ENCODE measurements around the gene NPW. TPM values are rescaled to one million over a fixed set of nuclear protein-coding genes. Genes with fewer than 3 reads are reported as not detected.

The NPW gene
- total RNA-seq, 1 donor from 2014 or later, result 0.58 TPM

DNA sequence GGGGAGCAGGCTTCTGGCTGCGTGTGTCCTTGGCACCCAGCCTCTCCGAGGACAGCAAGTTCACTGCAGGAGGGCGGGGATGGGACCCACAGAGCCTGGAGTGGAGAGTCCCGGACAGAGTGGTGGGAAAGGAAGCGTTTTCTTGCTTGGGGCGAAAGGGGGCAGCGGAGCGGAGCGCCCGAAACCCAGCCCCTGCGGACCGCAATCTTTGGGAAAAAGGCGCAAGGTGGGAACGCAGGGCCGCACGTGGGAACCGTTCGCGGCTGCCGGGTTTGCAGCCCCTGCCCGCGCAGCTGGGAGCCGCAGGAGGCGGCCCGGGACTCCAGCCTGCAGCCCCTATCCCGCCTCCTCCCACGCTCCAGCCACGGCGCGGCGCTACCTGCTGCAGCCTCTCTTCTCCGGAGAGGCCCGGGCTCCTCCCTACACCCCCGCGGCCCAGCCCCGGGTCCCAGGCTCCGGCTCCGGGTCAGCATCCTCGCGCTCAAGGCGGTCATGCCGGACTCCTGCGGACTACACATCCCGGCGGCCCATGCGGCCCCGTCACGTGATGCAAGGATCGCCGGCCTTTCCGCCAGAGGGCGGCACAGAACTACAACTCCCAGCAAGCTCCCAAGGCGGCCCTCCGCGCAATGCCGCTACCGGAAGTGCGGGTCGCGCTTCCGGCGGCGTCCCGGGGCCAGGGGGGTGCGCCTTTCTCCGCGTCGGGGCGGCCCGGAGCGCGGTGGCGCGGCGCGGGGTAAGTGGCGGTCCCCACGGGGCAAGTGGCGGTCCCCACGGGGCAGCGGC, 27.9 kb downstream of the NPW start, which contains the start of the genes NTHL1 and TSC2:
Gene NTHL1, minus strand, starts transcription at position 505 of the 786 bp plus-strand sequence. Its CDS starts 11 bp downstream, at position 494.
Gene TSC2, plus strand, starts transcription at position 656 of the 786 bp plus-strand sequence. CDS start 631 bp downstream, outside the sequence.
- DNase-seq (ENCODE audit: low spot score), result peak; percentile 100

DNA sequence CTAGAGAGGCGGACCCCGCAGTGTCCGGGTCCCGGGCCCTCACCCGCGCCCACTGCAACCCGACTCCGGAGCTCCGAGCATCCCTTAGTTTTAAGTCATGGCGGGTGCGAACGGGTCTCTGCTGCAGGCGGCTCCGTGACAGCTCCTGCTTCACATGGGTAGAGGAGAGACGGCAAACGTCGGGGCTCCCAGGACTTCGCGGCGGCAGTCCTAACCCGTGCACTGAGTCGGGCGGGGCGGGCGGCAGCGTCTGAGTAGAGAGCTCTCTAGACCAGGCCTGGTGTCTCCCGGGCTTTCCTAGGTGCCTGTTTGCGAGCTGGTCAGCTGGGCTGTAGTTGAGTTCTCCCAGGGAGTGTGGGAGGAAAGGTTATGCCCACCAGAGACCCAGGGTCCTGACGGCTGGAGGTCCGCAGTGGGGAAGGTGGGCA, 28.5 kb downstream of the NPW start:
- no peak for DNase-seq (ENCODE audit: low spot score)

DNA sequence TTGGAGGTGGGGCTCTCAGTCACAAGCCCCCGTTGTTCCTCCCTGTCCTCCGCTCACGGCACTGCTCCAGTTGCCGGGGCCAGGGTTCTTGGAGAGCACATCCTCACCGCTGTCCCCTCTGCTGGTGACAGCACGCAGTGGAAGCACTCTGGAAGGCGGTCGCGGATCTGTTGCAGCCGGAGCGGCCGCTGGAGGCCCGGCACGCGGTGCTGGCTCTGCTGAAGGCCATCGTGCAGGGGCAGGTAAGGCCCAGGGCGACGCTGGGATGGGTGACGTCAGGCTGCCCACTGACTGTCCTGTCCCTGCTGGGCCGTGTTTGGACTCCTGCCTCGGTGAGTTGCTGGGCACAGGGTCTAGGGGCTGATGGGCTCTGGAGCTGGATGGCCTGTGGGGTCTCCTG, 33.6 kb downstream of the NPW start:
- DNase-seq (ENCODE audit: low spot score), result no peak

DNA sequence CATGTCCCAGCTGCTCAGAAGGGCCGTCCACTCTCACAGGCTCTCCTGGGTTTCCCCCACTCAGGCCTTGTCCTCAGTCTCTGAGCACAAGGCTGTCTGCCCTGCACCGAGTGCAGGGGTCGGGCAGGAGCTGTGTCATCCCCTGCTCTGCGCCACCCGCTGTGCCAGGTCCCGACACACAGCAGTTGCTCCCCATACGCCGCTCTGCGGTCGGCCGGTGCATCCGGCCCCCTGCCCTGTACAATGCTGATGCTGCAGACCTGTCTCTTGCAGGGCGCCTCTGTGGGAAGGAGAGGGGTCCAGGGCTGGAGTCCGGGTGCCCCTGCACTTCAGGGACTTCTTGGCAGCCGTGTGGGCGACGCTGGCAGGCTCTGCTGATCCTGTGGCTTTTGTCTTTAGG, 34.3 kb downstream of the NPW start:
- DNase-seq (ENCODE audit: low spot score), result no peak

DNA sequence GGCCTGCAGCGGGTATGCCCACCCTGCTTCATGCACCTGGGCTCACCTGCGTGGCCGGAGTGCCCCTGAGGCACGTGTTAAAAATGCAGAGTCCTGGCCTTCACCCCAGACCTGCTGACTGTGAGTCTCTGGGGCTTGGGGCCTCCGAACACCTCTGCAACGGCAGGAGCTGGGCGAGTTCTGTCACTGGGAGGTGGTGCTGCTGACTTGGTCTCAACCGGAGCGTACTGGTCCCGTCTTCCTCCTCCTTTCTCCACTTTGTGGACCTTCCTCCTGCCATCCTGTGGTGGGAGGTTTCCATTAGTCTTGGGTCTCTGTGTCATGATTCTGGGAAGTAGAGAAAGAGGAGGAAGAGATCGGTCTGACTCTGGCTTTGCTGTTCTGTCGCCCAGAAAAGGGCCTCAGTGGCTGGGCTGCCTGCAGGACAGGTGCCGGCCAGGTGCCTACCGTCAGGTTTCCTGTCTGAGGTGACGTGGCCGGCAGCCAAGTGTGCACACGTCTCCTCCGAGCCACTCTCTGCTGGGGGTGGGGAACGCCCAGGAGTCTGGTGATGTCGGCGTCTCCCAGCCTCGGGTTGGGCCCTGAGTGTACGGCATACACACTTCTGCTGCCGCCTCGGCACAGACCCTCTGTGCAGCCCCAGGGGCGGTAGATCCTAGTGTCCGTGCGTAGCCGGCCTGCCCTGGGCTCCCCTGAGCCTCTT, 35.1 kb downstream of the NPW start:
- no peak for DNase-seq (ENCODE audit: low spot score)

DNA sequence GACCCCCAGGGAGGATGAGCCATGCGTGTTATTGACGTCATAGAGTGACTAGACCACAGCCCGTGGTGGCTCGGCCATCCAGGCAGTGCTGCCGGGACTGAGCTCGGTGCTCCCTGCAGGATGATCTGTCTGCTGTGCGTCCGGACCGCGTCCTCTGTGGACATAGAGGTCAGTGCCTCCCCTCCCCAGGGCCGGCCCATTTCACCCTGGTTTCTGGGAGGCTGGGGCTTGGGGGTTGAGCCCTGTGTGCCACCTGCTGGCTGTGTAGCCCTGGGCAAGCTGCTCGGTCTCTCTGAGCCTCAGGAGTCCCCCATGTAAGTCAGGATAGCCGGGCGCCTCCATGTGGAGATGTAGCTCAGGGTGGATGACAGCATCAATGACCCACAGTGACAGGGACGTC, 36.5 kb downstream of the NPW start:
- no peak for DNase-seq (ENCODE audit: low spot score)

DNA sequence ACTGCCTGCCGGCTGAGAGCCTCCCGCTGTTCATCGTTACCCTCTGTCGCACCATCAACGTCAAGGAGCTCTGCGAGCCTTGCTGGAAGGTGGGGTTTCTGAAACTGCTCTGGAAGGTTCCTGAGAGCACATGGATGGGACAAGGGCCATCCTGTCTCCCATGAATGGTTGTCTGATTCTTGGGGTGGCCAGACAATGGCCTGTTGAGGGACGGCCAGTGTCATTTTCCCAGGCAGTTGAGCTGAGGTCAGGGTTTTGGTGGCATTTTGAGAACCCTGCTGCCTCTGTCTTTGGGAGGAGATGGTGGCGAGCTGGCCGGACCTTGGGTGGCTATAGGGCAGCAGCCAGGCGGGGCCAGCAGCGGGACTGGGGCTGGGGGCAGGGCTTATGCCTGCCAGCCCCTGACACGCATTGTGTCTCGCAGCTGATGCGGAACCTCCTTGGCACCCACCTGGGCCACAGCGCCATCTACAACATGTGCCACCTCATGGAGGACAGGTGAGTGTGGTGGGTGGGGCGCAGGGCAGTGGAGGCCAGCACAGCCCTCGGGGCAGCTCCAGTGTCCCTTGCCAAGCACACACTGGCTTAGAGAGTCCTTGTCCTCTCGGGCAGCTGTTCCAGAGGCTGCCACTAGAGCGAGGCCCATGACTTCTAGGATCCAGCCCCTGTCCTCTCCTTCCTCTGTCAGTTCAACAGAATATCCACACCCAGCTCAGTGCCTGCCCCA, 37.3 kb downstream of the NPW start:
- no peak for DNase-seq (ENCODE audit: low spot score)

DNA sequence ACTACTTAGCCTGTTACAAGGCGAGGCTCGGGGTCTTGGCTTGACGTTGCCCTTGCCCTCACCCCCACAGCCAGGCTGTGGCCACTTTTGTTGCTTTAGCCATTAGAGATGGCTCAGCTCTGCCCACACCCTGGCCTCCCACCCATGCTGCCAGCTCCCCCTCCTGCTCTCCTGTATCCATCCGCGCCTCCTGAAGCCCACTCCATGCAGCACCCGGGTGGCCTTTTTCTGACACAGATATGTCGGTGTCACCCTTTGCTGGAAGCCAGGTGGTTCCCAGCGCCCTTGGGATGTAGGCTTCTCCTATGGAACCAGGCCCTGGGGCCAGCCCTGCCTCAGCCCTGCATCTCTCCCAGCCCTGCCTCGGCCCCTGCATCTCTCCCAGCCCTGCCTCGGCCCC, 37.9 kb downstream of the NPW start:
- DNase-seq (ENCODE audit: low spot score), result no peak

DNA sequence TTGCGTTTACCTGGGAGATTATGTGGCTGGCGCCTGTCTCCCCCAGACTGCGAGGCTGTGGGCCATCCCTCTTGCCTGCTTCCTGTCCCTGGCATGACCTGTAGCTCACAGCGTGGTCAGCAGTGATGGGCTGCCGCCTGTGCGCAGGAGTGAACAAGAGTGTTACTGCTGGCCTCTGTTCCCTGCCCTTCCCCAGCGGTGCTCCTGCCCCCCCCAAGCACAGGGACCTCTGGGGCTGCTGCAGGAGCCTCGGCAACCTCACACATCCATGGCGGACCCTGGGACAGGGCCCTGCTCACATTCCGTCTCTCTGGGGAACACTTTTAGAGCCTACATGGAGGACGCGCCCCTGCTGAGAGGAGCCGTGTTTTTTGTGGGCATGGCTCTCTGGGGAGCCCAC, 38.8 kb downstream of the NPW start:
- no peak for DNase-seq (ENCODE audit: low spot score)

DNA sequence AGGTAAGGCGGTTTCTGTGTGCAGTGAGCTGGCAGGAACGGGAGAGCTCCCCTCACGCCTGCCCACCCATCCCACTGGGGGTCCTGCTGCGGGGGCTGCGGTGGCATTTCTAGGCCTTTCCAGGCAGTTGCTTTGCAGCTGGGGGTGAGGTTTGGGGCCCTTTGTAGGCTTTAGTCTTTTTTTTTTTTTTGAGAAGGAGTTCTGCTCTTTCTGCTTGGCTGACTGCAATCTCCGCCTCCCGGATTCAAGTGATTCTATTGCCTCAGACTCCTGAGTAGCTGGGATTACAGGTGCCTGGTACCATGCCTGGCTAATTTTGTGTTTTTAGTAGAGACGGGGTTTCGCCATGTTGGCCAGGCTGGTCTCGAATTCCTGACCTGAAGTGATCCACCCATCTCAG, 39.3 kb downstream of the NPW start:
- DNase-seq (ENCODE audit: low spot score), result no peak

DNA sequence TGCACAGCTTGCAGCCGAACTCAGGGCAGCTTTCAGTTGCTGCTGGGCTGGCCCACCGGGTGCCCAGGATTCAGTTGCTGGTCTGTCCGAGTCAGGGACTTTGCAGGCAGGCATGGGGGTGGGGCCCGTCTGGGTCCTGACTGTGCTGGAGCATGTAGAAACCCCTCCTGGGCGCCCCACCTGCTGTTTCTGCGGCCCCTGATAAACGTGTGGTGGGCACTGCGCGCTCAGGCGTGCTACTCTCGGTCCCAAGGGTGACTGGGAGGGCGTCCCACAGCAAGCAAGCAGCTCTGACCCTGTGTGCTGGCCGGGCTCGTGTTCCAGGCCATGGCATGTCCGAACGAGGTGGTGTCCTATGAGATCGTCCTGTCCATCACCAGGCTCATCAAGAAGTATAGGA, 40.8 kb downstream of the NPW start:
- no peak for DNase-seq (ENCODE audit: low spot score)

DNA sequence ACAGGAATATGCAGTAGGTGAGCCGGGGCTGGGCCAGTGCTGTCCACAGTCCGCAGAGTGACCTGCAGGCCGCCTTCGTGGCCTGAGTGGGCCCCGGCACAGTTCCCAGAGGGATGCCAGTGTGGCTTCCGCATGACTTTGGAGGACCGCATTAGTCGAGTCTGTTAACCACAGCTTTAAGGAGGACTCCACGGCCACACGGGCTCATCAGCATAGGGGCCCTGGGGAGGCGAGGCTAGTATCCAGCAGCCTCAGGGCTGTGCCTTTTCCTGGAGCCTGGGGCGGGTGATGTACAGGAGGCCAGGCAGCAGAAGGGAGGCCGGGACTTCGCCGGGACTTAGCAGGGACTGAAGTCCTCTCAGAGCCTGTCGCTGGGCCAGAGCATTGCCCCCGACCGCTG, 41.4 kb downstream of the NPW start:
- DNase-seq (ENCODE audit: low spot score), result no peak

DNA sequence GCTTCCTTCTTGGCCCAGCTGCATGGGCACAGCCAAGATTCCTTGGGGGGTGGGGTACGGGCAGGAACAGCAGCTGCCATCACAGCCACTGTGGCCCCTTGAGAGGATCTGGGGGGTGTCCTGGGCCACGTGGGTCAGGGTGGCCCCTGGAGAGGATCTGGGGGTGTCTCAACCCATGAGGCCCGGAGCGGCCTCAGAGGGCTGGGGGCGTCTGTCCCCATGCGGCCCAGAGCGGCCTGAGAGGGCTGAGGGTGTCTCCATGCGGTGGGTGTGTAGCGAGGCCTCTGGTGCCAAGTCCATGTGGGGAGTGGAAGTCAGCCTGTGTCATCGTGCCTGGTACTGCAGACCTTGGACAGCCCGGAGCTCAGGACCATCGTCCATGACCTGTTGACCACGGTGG, 41.9 kb downstream of the NPW start:
- no peak for DNase-seq (ENCODE audit: low spot score)

DNA sequence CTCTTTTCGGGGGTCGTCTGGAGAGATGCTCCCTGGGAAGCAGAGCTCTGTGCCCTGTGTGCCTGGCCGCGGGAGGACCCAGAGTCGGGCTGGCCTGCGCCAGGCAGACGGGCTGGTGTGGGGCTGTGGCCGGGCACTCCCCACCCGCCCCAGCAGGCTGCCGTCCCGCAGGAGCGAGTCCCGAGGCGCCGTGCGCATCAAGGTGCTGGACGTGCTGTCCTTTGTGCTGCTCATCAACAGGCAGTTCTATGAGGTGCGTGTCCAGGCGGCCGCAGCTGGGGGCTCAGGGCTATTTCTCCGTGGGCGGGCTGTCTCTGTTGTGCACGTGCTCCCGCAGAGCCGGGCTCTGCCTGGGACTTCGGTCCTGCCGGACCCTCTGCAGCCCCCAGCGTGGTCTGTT, 43.2 kb downstream of the NPW start:
- no peak for DNase-seq (ENCODE audit: low spot score)

DNA sequence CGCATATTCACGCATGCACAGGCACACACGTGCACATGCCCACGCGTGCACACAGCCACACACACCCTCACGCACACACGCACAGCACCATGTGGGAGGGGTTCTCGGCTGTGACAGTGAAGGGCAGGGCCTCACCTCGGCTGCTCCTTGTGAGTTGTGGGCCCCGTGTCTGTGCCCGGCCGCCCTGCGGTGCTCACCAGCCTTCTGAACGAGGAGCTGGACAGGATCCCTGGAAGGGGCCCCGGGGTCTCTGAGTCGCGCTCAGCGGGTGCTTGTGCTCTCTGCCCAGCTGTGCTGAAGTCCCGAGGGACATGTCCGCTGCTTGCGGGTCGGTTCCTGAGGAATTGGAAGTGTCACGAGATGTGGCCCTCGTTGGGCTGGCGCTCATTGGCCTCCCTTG, 44.3 kb downstream of the NPW start:
- DNase-seq (ENCODE audit: low spot score), result no peak

DNA sequence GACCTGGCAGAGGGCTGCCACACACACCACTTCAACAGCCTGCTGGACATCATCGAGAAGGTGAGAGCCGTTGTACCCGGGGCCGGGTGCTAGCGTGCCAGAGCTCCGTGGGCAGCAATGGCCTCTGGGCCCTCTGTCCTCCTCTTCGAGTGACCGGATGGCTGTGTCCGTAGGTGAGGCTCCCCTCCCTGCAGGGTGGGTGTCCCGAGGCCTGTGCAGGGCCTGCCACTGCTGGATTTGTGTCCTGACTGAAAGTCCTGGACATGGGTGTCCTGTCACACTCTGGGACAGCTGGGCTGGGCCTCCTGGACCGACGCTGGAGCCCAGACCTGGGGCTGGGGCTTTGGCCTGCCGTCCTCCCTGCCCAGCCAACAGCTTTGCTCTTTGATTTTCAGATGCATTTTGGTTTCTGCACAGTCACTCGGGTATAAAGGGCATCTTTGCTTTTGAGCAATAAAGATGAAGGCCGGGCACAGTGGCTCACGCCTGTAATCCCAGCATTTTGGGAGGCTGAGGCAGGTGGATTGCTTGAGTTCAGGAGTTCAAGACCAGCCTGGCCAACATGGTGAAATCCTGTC, 44.9 kb downstream of the NPW start:
- no peak for DNase-seq (ENCODE audit: low spot score)

DNA sequence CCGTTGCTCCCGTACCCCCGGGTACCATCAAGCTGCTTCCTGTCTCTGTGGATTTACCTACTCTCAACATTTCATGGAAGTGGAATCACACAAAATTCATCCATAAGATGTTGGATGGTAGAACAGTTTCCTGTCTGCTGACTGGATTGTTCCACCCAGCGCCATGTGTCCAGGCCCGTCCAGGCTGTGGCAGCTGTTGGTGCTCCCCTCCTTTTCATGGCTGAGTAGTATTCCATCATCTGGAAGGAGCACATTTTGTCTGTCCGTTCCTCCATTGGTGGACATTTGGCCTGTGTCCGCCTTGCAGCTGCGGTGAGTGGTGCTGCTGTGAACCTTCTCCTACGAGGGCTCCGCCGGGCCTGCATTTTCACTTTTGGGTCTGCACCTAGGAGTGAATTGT, 46.6 kb downstream of the NPW start:
- no peak for DNase-seq (ENCODE audit: low spot score)

All from mesenteric fat pad (tissue), 1 donor.